Spleen (tissue), 11 donors: ENCODE results near the gene SCFD2. TPM values are rescaled to one million over a fixed set of nuclear protein-coding genes. Genes with fewer than 3 reads are reported as not detected.

ENCODE experiments used
- DNase-seq: peaks from one replicate; pipeline ENCODE4 v3.0.0-alpha.2; 2020
- H3K27ac ChIP-seq, 8 donors: fragments of 200-600 bp; sonication (generic) in 7 of 8; 1 replicate in 4 of 8; 2 replicates in 4 of 8; pipeline versions ENCODE4 v1.5.0 to v1.8.0; 2016 to 2021; ENCODE audit warnings: inconsistent platforms in 4 of 8, mild to moderate bottlenecking in 4 of 8, moderate library complexity in 1 of 8
- H3K27me3 ChIP-seq, 7 donors: fragments of 200-600 bp; sonication (generic) in 6 of 7; replicated peaks in 1 of 7; 1 replicate in 4 of 7; 2 replicates in 3 of 7; pipeline versions ENCODE4 v1.5.0 to v1.8.0; 2016 to 2021; ENCODE audit warnings: inconsistent platforms in 3 of 7, mild to moderate bottlenecking in 1 of 7
- H3K36me3 ChIP-seq, 6 donors: fragments of 200-600 bp; sonication (generic) in 5 of 6; 1 replicate in 4 of 6; 2 replicates in 2 of 6; pipeline versions ENCODE4 v1.5.0 to v1.8.0; 2016 to 2021; ENCODE audit warnings: inconsistent platforms in 2 of 6
- H3K4me1 ChIP-seq, 6 donors: fragments of 200-600 bp; sonication (generic) in 5 of 6; 1 replicate in 3 of 6; 2 replicates in 3 of 6; pipeline versions ENCODE4 v1.5.0 to v1.8.0; 2016 to 2021; ENCODE audit warnings: inconsistent platforms in 3 of 6
- H3K4me3 ChIP-seq, 8 donors: fragments of 200-600 bp; sonication (generic) in 7 of 8; 1 replicate in 4 of 8; 2 replicates in 4 of 8; pipeline versions ENCODE4 v1.5.0 to v1.8.0; 2016 to 2021; ENCODE audit warnings: inconsistent platforms in 4 of 8, mild to moderate bottlenecking in 4 of 8, moderate library complexity in 2 of 8
- H3K9me3 ChIP-seq, 8 donors: fragments of 200-600 bp; sonication (generic) in 7 of 8; 1 replicate in 4 of 8; 2 replicates in 4 of 8; pipeline versions ENCODE4 v1.5.0 to v1.8.0; 2016 to 2021; ENCODE audit warnings: inconsistent platforms in 4 of 8
- POLR2A ChIP-seq, 3 donors: fragments of 450-650 bp; IDR thresholded peaks; one replicate each; pipeline ENCODE4 v1.5.1; 2017; ENCODE audit warnings: antibody characterized with exemption in 3 of 3, mild to moderate bottlenecking in 1 of 3
- POLR2AphosphoS5 ChIP-seq, 3 donors: sonication (generic); formaldehyde crosslinking; IDR thresholded peaks; one replicate each; pipeline ENCODE4 v1.5.1; 2017; ENCODE audit warnings: antibody characterized with exemption in 3 of 3
- WGBS, 5 donors: extraction: QIAGEN DNeasy Blood & Tissue Kit in 3 of 5; methylation state at CpG; one replicate each; pipeline versions ENCODE4 v1.1.5 to v1.1.7; 2013 to 2018; 5-methylcytosine and 5-hydroxymethylcytosine counted together
- intact Hi-C: fragments of 100-400 bp; cut with DNase I; formaldehyde crosslinking; loops from one replicate; pipeline ENCODE4 v1.15.0; 2023; ENCODE audit warnings: low total_unique reads
- polyA plus RNA-seq, 3 donors: library from polyadenylated mRNA; stranded (reverse); fragments of 200-250 nt; gene quantifications; one replicate each; pipeline ENCODE4 v1.2.1, GENCODE V29; 2013
- total RNA-seq, 7 donors: library from RNA; depleted of rRNA in 3 of 7; stranded (reverse); fragments of >200 nt in 3 of 7; fragmentation: NEBNext Ultra II Directional in 4 of 7; extraction: Animal tissue kit (Norgen Biotek cat#: 25700) in 4 of 7; gene quantifications; one replicate each; pipeline versions ENCODE4 v1.1.0 to v1.2.1, GENCODE V29; 2016 to 2021
- TF ChIP-seq, protein P1 (sequence below), 11 experiments: fragments of 200-600 bp in 7 of 11; fragments of 450-650 bp in 4 of 11; sonication (generic) in 4 of 11; IDR thresholded peaks in 8 of 11; conservative IDR thresholded peaks in 3 of 11; 1 replicate in 7 of 11; 2 replicates in 4 of 11; pipeline versions ENCODE4 v1.4.0 to v1.8.0; 2016 to 2021; ENCODE audit warnings: antibody characterized with exemption in 11 of 11, inconsistent platforms in 4 of 11, mild to moderate bottlenecking in 1 of 11
- donor health status: healthy with polysubstance abuse.
- donor health status: DM: no; HTN: no; CAD: no; lungs with moderate emphysema.
- donor health status: DM: no; HTN: no; CAD: no.
- donor health status: Bipolar disorder and iron deficiency.
- donor health status: healthy.
- donor health status: DM: no; HTN: no; CAD: no.
- donor health status: DM: yes; HTN: yes; CAD: no.

The SCFD2 gene
- total and polyA plus RNA-seq, 10 donors = 3.6 to 42.1 (median 21.1) TPM

DNA sequence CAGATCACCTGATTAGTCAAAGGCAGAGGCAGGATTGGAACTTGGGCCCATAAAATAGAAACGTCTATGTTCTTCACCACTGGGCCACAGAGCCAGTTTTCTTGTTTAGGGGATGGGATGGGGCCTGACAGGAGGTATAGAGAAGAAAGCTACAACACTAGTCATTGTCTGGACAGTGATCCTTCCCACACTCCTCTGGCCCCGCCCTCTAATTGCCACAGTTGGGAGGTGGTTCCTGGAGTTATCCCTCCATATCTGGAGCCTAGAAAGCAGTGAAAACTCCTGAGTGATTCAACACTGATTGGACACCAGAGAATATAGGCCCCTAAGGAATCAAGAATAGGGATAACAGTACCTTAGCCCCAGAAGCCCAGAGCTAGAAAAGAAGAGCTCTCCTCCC lies 480.9 kb downstream of the SCFD2 start:
- H3K4me1 ChIP-seq = no peaks in the 10 kb centered on the region
- intact Hi-C loops = no loop called here
- TF ChIP-seq POLR2AphosphoS5 (IDR thresholded peaks at IDR 0.05) = no peak
- TF ChIP-seq, protein P1, sequence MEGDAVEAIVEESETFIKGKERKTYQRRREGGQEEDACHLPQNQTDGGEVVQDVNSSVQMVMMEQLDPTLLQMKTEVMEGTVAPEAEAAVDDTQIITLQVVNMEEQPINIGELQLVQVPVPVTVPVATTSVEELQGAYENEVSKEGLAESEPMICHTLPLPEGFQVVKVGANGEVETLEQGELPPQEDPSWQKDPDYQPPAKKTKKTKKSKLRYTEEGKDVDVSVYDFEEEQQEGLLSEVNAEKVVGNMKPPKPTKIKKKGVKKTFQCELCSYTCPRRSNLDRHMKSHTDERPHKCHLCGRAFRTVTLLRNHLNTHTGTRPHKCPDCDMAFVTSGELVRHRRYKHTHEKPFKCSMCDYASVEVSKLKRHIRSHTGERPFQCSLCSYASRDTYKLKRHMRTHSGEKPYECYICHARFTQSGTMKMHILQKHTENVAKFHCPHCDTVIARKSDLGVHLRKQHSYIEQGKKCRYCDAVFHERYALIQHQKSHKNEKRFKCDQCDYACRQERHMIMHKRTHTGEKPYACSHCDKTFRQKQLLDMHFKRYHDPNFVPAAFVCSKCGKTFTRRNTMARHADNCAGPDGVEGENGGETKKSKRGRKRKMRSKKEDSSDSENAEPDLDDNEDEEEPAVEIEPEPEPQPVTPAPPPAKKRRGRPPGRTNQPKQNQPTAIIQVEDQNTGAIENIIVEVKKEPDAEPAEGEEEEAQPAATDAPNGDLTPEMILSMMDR (IDR thresholded peaks at IDR 0.05 in 8 of 11, conservative IDR thresholded peaks at IDR 0.05 in 3 of 11) = no peak
- WGBS, 5 donors = 85 to 100% (median 94%) methylated on average over 2 of the region's 2 CpGs
- no peaks in the 10 kb centered on the region for H3K27me3 ChIP-seq
- DNase-seq = no peak
- H3K36me3 ChIP-seq = peaks cover 0 to 48% (median 3%) of the 10 kb centered on the region in 6 donors
- H3K4me3 ChIP-seq = no peak overlapping the region
- no peak overlapping the region for H3K27ac ChIP-seq
- H3K9me3 ChIP-seq = peaks cover 0 to 10% (median 0%) of the 10 kb centered on the region in 8 donors

DNA sequence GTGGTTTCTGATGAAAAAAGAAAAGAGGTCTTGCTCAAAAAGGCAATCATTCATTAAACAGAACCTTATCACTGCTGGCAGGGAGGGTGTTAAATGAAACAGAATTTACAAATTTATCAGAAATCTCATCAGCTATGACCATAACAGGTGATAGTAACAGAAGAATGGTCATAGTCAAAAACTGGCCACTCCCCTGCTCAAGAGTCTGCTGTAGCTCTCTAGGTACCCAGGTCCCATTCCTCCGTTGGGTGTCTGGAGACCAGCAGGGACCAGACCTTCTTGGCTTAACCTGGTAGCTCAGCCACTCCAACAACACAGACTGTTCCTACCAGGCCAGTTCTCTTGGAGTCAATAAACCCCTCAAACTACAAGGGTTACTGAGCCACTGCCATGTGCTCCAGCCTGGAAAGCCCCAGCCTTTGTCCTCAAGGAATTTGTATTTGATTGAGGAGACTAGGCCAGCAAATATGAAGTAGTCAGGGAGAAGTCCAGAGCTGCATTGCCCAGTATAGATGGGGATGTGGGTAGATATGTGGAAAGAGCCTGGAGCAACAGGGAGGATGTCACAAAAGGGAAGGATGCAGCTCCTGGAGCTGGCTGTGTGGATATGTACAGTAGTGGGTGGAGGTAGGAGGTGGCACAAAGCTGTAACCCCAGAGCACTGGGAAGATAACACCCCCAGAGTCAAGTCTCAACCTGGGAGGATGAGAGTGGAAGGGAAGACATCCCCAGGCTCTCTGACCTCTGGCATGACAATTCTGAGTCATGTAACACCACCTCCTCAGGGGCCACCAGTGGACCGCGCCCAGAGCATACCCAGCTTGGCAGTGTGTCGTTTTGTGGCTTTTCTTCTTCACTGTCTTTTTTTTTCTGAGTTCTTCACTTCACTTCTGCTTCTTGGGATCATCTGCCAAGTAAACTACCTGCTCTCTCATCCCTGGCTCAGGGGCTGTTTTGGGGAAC lies 481.9 kb downstream of the SCFD2 start:
- Histone ChIP-seq H3K27me3 (no peaks in the 10 kb centered on the region), H3K4me3 (no peak overlapping the region), H3K27ac (no peak overlapping the region), H3K4me1 (no peaks in the 10 kb centered on the region), H3K9me3 (peaks cover 0 to 10% (median 0%) of the 10 kb centered on the region in 8 donors), H3K36me3 (peaks cover 0 to 48% (median 3%) of the 10 kb centered on the region in 6 donors)
- TF ChIP-seq POLR2A (IDR thresholded peaks at IDR 0.05) = no peak
- intact Hi-C loops = no loop called here
- WGBS, 5 donors = 83 to 93% (median 86%) methylated on average over 4 of the region's 4 CpGs
- DNase-seq = no peak

DNA sequence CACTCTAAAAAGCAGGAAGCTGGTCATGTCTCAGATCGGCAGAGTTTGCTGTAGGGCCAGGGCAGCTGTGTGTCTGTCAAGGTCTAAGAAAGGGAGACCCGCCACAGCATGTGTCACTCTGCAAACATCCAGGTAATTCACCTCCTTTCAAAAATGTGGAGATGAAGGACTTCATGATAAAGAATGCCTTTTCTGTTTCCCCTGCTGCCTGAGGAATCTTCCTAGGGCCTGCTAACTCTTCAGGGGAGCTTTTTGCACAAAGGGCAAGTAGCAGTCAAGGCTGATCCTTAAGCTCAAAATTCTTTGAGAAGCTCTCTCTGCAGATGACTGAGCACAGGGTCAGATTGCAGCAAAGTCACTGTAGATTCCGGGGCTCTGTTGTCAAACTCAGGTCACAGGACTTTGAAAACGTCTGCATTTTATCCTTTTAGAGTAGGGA lies 482.7 kb downstream of the SCFD2 start:
- no peak for DNase-seq
- H3K9me3 ChIP-seq = peaks cover 0 to 10% (median 0%) of the 10 kb centered on the region in 8 donors
- intact Hi-C loops = no loop called here
- no peak overlapping the region for H3K4me3 ChIP-seq
- no peaks in the 10 kb centered on the region for H3K27me3 ChIP-seq
- no peak for TF ChIP-seq POLR2AphosphoS5 (IDR thresholded peaks at IDR 0.05)
- TF ChIP-seq, protein P1 (IDR thresholded peaks at IDR 0.05 in 8 of 11, conservative IDR thresholded peaks at IDR 0.05 in 3 of 11) = no peak
- no peak for TF ChIP-seq POLR2A (IDR thresholded peaks at IDR 0.05)
- no peaks in the 10 kb centered on the region for H3K4me1 ChIP-seq
- no peak overlapping the region for H3K27ac ChIP-seq
- H3K36me3 ChIP-seq = peaks cover 0 to 48% (median 3%) of the 10 kb centered on the region in 6 donors
- WGBS, 5 donors = 77 to 88% (median 82%) methylated on average over 4 of the region's 4 CpGs

DNA sequence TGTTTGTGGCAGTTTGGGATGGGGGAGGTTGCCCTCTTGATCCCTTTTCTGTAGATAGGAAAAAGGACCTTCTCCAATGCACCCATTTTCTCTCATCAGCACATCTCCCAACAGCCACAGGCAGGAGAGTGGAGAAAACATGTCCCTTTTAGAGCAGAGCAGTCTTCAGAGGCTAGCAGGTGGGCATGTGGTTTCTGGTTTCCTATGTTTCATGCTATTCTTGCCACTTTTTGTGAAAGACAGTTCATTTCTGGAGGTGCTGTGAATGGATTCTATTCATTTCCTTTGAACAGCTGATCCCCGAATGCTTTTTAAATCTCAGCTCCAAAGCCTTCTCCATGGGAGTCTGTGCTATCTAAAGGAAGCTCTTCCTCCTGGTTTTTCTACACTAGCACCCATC lies 484.9 kb downstream of the SCFD2 start:
- DNase-seq = no peak
- 55 to 75% (median 73%) methylated on average over 1 of the region's 1 CpG for WGBS, 5 donors
- no peaks in the 10 kb centered on the region for H3K27me3 ChIP-seq
- intact Hi-C loops = no loop called here
- H3K4me1 ChIP-seq = no peaks in the 10 kb centered on the region
- H3K36me3 ChIP-seq = peaks cover 0 to 38% (median 3%) of the 10 kb centered on the region in 6 donors
- no peak overlapping the region for H3K4me3 ChIP-seq
- no peaks in the 10 kb centered on the region for H3K9me3 ChIP-seq
- H3K27ac ChIP-seq = no peak overlapping the region
- TF ChIP-seq POLR2AphosphoS5 (IDR thresholded peaks at IDR 0.05) = no peak
- TF ChIP-seq, protein P1 (IDR thresholded peaks at IDR 0.05 in 8 of 11, conservative IDR thresholded peaks at IDR 0.05 in 3 of 11) = no peak
- TF ChIP-seq POLR2A (IDR thresholded peaks at IDR 0.05) = no peak
